IPS DF 6.9 (cell line): Measurements from ENCODE around the gene IFNGR2.

Experiments used
- DNase-seq: peaks from one replicate; pipeline ENCODE4 v3.0.0-alpha.2; 2013; ENCODE audit warnings: low read depth, low spot score
- H3K27ac ChIP-seq: one replicate; pipeline ENCODE4 v1.5.1; 2013; ENCODE audit warnings: low read length, control low read depth
- H3K27me3 ChIP-seq: 2 replicates; pipeline ENCODE4 v1.6.1; 2013; ENCODE audit warnings: mild to moderate bottlenecking, low read length; ENCODE audit not compliant: control insufficient read depth, insufficient read depth
- H3K36me3 ChIP-seq: 2 replicates; pipeline ENCODE4 v1.6.1; 2013; ENCODE audit warnings: low read length; ENCODE audit not compliant: control insufficient read depth, insufficient read depth
- H3K4me1 ChIP-seq: 2 replicates; pipeline ENCODE4 v1.6.1; 2013; ENCODE audit warnings: low read length; ENCODE audit not compliant: control insufficient read depth, insufficient read depth
- H3K4me3 ChIP-seq: 2 replicates; pipeline ENCODE4 v1.5.1; 2013; ENCODE audit warnings: mild to moderate bottlenecking, low read length
- H3K9me3 ChIP-seq: 2 replicates; pipeline ENCODE4 v1.6.1; 2013; ENCODE audit warnings: low read length, inconsistent platforms; ENCODE audit not compliant: control insufficient read depth, insufficient read depth
- WGBS: extraction: QIAGEN DNeasy Blood & Tissue Kit; methylation state at CpG from one replicate; pipeline ENCODE4 v1.1.7; 2013; ENCODE audit warnings: mixed read lengths, missing lambda C conversion rate; ENCODE audit not compliant: insufficient read length, insufficient coverage; 5-methylcytosine and 5-hydroxymethylcytosine counted together

IFNGR2 gene

GRCh38 chr21:33364830-33365229 lies 38.4 kb upstream of the IFNGR2 start:
- H3K27ac ChIP-seq: no peak overlapping the region

GRCh38 chr21:33367309-33367973 lies 35.8 kb upstream of the IFNGR2 start:
- Histone ChIP-seq H3K4me3 (no peak overlapping the region), H3K27ac (no peak overlapping the region), H3K9me3 (peaks cover 3% of the 10 kb centered on the region), H3K4me1 (no peaks in the 10 kb centered on the region), H3K27me3 (no peaks in the 10 kb centered on the region), H3K36me3 (0 out of 2 replicates have a peak, but pooled peaks cover 3% of the 10 kb centered on the region)
- DNase-seq: no peak
- WGBS: no CpG with 5 or more reads among the region's 7 CpGs

More at GRCh38 chr21:33364830-33365229, 38.4 kb upstream of the IFNGR2 start:
- Histone ChIP-seq H3K36me3 (0 out of 2 replicates have a peak, but pooled peaks cover 3% of the 10 kb centered on the region), H3K4me3 (no peak overlapping the region), H3K27me3 (no peaks in the 10 kb centered on the region), H3K4me1 (peaks cover 2% of the 10 kb centered on the region; the same call in 1 of the 2 replicates), H3K9me3 (peaks cover 3% of the 10 kb centered on the region)
- WGBS: no CpG with 5 or more reads among the region's 5 CpGs
- DNase-seq: no peak

- Histone ChIP-seq H3K36me3 (0 out of 2 replicates have a peak, but pooled peaks cover 3% of the 10 kb centered on the region), H3K27me3 (no peaks in the 10 kb centered on the region), H3K27ac (no peak overlapping the region), H3K4me3 (no peak overlapping the region), H3K4me1 (no peaks in the 10 kb centered on the region), H3K9me3 (peaks cover 3% of the 10 kb centered on the region)
- DNase-seq: no peak
- WGBS: no CpG with 5 or more reads among the region's 4 CpGs
Observed at GRCh38 chr21:33368124-33368523, 35.1 kb upstream of the IFNGR2 start.

GRCh38 chr21:33368576-33368975 lies 34.6 kb upstream of the IFNGR2 start:
- no peak for DNase-seq

GRCh38 chr21:33369586-33369985 lies 33.6 kb upstream of the IFNGR2 start:
- no CpG with 5 or more reads among the region's 1 CpG for WGBS
- no peaks in the 10 kb centered on the region for H3K27me3 ChIP-seq
- H3K36me3 ChIP-seq: 0 out of 2 replicates have a peak, but pooled peaks cover 3% of the 10 kb centered on the region
- no peak for DNase-seq
- H3K27ac ChIP-seq: no peak overlapping the region
- H3K4me3 ChIP-seq: no peak overlapping the region
- no peaks in the 10 kb centered on the region for H3K4me1 ChIP-seq
- peaks cover 3% of the 10 kb centered on the region for H3K9me3 ChIP-seq

More at GRCh38 chr21:33368576-33368975, 34.6 kb upstream of the IFNGR2 start:
- Histone ChIP-seq H3K4me3 (no peak overlapping the region), H3K9me3 (peaks cover 3% of the 10 kb centered on the region), H3K27ac (no peak overlapping the region), H3K36me3 (0 out of 2 replicates have a peak, but pooled peaks cover 3% of the 10 kb centered on the region), H3K4me1 (no peaks in the 10 kb centered on the region), H3K27me3 (no peaks in the 10 kb centered on the region)
- no CpG with 5 or more reads among the region's 3 CpGs for WGBS

- no CpG with 5 or more reads among the region's 2 CpGs for WGBS
- no peaks in the 10 kb centered on the region for H3K4me1 ChIP-seq
- no peak overlapping the region for H3K27ac ChIP-seq
- H3K36me3 ChIP-seq: 0 out of 2 replicates have a peak, but pooled peaks cover 3% of the 10 kb centered on the region
- no peaks in the 10 kb centered on the region for H3K27me3 ChIP-seq
- H3K4me3 ChIP-seq: no peak overlapping the region
- H3K9me3 ChIP-seq: peaks cover 3% of the 10 kb centered on the region
- DNase-seq: no peak
Observed at GRCh38 chr21:33370305-33370704, 32.9 kb upstream of the IFNGR2 start.

- H3K27ac ChIP-seq: no peak overlapping the region
- peaks cover 3% of the 10 kb centered on the region for H3K9me3 ChIP-seq
- no CpG with 5 or more reads among the region's 3 CpGs for WGBS
- H3K27me3 ChIP-seq: no peaks in the 10 kb centered on the region
- H3K4me3 ChIP-seq: no peak overlapping the region
- DNase-seq: no peak
- H3K36me3 ChIP-seq: 0 out of 2 replicates have a peak, but pooled peaks cover 3% of the 10 kb centered on the region
- H3K4me1 ChIP-seq: no peaks in the 10 kb centered on the region
Observed at GRCh38 chr21:33371366-33371765, 31.8 kb upstream of the IFNGR2 start.

- peaks cover 3% of the 10 kb centered on the region for H3K9me3 ChIP-seq
- H3K27me3 ChIP-seq: no peaks in the 10 kb centered on the region
- no peak overlapping the region for H3K27ac ChIP-seq
- WGBS: no CpG with 5 or more reads among the region's 12 CpGs
- H3K36me3 ChIP-seq: 0 out of 2 replicates have a peak, but pooled peaks cover 3% of the 10 kb centered on the region
- DNase-seq: no peak
- no peaks in the 10 kb centered on the region for H3K4me1 ChIP-seq
- no peak overlapping the region for H3K4me3 ChIP-seq
Observed at GRCh38 chr21:33372582-33372981, 30.6 kb upstream of the IFNGR2 start.

- H3K27ac ChIP-seq: no peak overlapping the region
- no peaks in the 10 kb centered on the region for H3K27me3 ChIP-seq
- H3K4me3 ChIP-seq: no peak overlapping the region
- DNase-seq: no peak
- H3K4me1 ChIP-seq: no peaks in the 10 kb centered on the region
- no CpG with 5 or more reads among the region's 2 CpGs for WGBS
- H3K36me3 ChIP-seq: no peaks in the 10 kb centered on the region
- H3K9me3 ChIP-seq: peaks cover 2% of the 10 kb centered on the region; the same call in 1 of the 2 replicates
Observed at GRCh38 chr21:33373451-33373850, 29.8 kb upstream of the IFNGR2 start.

GRCh38 chr21:33374080-33374449 lies 29.1 kb upstream of the IFNGR2 start:
- no peak for DNase-seq
- Histone ChIP-seq H3K27ac (no peak overlapping the region), H3K9me3 (no peaks in the 10 kb centered on the region; the same call in 1 of the 2 replicates), H3K36me3 (no peaks in the 10 kb centered on the region), H3K4me1 (no peaks in the 10 kb centered on the region), H3K27me3 (no peaks in the 10 kb centered on the region), H3K4me3 (no peak overlapping the region)
- WGBS: no CpG with 5 or more reads among the region's 2 CpGs
